ENCODE measurements around the gene NDUFV3.

DNA sequence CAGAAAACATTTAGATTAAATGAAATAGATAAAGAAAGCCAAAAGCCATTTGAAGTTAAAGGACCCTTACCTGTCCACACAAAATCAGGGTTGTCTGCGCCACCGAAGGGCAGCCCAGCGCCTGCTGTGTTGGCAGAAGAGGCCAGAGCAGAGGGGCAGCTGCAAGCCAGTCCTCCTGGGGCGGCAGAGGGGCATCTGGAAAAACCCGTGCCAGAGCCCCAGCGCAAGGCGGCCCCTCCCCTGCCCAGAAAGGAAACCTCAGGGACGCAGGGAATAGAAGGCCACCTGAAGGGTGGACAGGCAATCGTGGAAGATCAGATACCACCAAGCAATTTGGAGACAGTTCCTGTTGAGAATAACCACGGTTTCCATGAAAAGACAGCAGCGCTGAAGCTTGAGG is 10.7 kb downstream of the NDUFV3 start:
- TF ChIP-seq, protein P1, sequence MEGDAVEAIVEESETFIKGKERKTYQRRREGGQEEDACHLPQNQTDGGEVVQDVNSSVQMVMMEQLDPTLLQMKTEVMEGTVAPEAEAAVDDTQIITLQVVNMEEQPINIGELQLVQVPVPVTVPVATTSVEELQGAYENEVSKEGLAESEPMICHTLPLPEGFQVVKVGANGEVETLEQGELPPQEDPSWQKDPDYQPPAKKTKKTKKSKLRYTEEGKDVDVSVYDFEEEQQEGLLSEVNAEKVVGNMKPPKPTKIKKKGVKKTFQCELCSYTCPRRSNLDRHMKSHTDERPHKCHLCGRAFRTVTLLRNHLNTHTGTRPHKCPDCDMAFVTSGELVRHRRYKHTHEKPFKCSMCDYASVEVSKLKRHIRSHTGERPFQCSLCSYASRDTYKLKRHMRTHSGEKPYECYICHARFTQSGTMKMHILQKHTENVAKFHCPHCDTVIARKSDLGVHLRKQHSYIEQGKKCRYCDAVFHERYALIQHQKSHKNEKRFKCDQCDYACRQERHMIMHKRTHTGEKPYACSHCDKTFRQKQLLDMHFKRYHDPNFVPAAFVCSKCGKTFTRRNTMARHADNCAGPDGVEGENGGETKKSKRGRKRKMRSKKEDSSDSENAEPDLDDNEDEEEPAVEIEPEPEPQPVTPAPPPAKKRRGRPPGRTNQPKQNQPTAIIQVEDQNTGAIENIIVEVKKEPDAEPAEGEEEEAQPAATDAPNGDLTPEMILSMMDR (IDR thresholded peaks at IDR 0.05) = no peak
- no peak for TF ChIP-seq ZFX (IDR thresholded peaks at IDR 0.05; ENCODE audit: borderline replicate concordance)
